Calu3 (cell line): Measurements from ENCODE around the gene HOGA1. TPM values are rescaled to one million over a fixed set of nuclear protein-coding genes. Genes with fewer than 3 reads are reported as not detected.

Experiments used
- BruUV-seq: library from RNA; stranded (reverse); fragments of 400-500 nt; replicated peaks from 2 replicates; lab custom pipeline; 2021; lab: Mats Ljungman, UMichigan
- CTCF ChIA-PET: fragments of 300-600 bp; sonication (Branson Sonifier 250); formaldehyde crosslinking; loops from one replicate; lab custom pipeline; 2022; ENCODE audit warnings: antibody characterized with exemption; lab: Charles Lee
- DNase-seq: peaks from one replicate; pipeline ENCODE4 v3.0.0; 2022
- H3K27ac Mint-ChIP-seq: one replicate; pipeline ENCODE4 v1.8.0; 2022; ENCODE audit warnings: mixed read lengths; ENCODE audit not compliant: unreplicated experiment
- H3K27me3 Mint-ChIP-seq: one replicate; pipeline ENCODE4 v1.8.0; 2022; ENCODE audit warnings: mixed read lengths; ENCODE audit not compliant: unreplicated experiment
- H3K36me3 Mint-ChIP-seq: one replicate; pipeline ENCODE4 v1.8.0; 2022; ENCODE audit warnings: mild to moderate bottlenecking, moderate library complexity, mixed read lengths; ENCODE audit not compliant: insufficient read depth, unreplicated experiment
- H3K4me1 Mint-ChIP-seq: one replicate; pipeline ENCODE4 v1.8.0; 2022; ENCODE audit warnings: mild to moderate bottlenecking, low read depth, mixed read lengths; ENCODE audit not compliant: unreplicated experiment
- H3K4me3 Mint-ChIP-seq: one replicate; pipeline ENCODE4 v1.8.0; 2022; ENCODE audit warnings: mild to moderate bottlenecking, low read depth, moderate library complexity, mixed read lengths; ENCODE audit not compliant: unreplicated experiment
- H3K9me3 Mint-ChIP-seq: one replicate; pipeline ENCODE4 v1.8.0; 2022; ENCODE audit warnings: low read depth, mixed read lengths; ENCODE audit not compliant: unreplicated experiment
- CTCF ChIP-seq: fragments of 200-600 bp; IDR thresholded peaks from one replicate; pipeline ENCODE4 v1.8.0; 2022; ENCODE audit warnings: antibody characterized with exemption; ENCODE audit not compliant: unreplicated experiment
- intact Hi-C: fragments of 100-400 bp; cut with micrococcal nuclease; formaldehyde crosslinking; loops from one replicate; pipeline ENCODE4 v1.10.0; 2022; ENCODE audit not compliant: unreplicated experiment
- total RNA-seq: library from RNA; stranded (reverse); gene quantifications from 2 replicates; pipeline ENCODE4 v1.2.3, GENCODE V29; 2022

HOGA1 gene
- total RNA-seq, 1 experiment from 2014 or later, result 7.9 TPM

GRCh38 chr10:97577701-97578100 lies 6.5 kb upstream of the HOGA1 start:
- no peaks in the 10 kb centered on the region for H3K27me3 Mint-ChIP-seq
- no peak overlapping the region for H3K4me3 Mint-ChIP-seq
- DNase-seq, result no peak
- TF ChIP-seq CTCF, result no peak
- no peaks in the 10 kb centered on the region for H3K36me3 Mint-ChIP-seq
- H3K4me1 Mint-ChIP-seq, result peaks cover 41% of the 10 kb centered on the region
- no peak overlapping the region for H3K27ac Mint-ChIP-seq
- CTCF ChIA-PET, result no interaction called here
- intact Hi-C loops, result no loop called here
- no TSS peak for BruUV-seq
- H3K9me3 Mint-ChIP-seq, result no peaks in the 10 kb centered on the region

GRCh38 chr10:97578171-97578844 lies 5.9 kb upstream of the HOGA1 start:
- CTCF ChIA-PET, result no interaction called here
- BruUV-seq, result no TSS peak
- Mint-ChIP-seq H3K4me1 (peaks cover 41% of the 10 kb centered on the region), H3K36me3 (no peaks in the 10 kb centered on the region), H3K4me3 (no peak overlapping the region), H3K27me3 (no peaks in the 10 kb centered on the region), H3K9me3 (no peaks in the 10 kb centered on the region), H3K27ac (no peak overlapping the region)
- intact Hi-C loops, result no loop called here
- no peak for DNase-seq
- no peak for TF ChIP-seq CTCF

- Mint-ChIP-seq H3K36me3 (peaks cover 8% of the 10 kb centered on the region), H3K27me3 (no peaks in the 10 kb centered on the region), H3K27ac (no peak overlapping the region), H3K4me1 (peaks cover 47% of the 10 kb centered on the region), H3K9me3 (no peaks in the 10 kb centered on the region), H3K4me3 (no peak overlapping the region)
- BruUV-seq, result no TSS peak
- CTCF ChIA-PET, result no interaction called here
- no peak for TF ChIP-seq CTCF
- no peak for DNase-seq
- intact Hi-C loops, result no loop called here
Observed at GRCh38 chr10:97580421-97581367, 3.5 kb upstream of the HOGA1 start.

GRCh38 chr10:97582169-97582568 lies 2.0 kb upstream of the HOGA1 start:
- no TSS peak for BruUV-seq
- peaks cover 8% of the 10 kb centered on the region for H3K36me3 Mint-ChIP-seq
- no peaks in the 10 kb centered on the region for H3K9me3 Mint-ChIP-seq
- no peak overlapping the region for H3K4me3 Mint-ChIP-seq
- TF ChIP-seq CTCF, result no peak
- intact Hi-C loops, result no loop called here
- peaks cover 44% of the 10 kb centered on the region for H3K4me1 Mint-ChIP-seq
- no peaks in the 10 kb centered on the region for H3K27me3 Mint-ChIP-seq
- no peak for DNase-seq
- H3K27ac Mint-ChIP-seq, result no peak overlapping the region
- CTCF ChIA-PET, result no interaction called here
